Osteoblast (primary cell): Measurements from ENCODE around the gene ARL14EPL. TPM values are rescaled to one million over a fixed set of nuclear protein-coding genes. Genes with fewer than 3 reads are reported as not detected.
A peak's percentile ranks its signal among the peaks of the same experiment; 100 is the strongest.

Experiments
- DNase-seq: peaks from one replicate; pipeline ENCODE4 v3.0.0; 2011; ENCODE audit warnings: low spot score, mixed read lengths; ENCODE audit not compliant: insufficient read length; ENCODE audit errors: missing footprints
- H2AFZ ChIP-seq: 2 replicates; pipeline ENCODE4 v1.6.0; 2011; ENCODE audit warnings: mild to moderate bottlenecking, low read length
- H3K27ac ChIP-seq: 2 replicates; pipeline ENCODE4 v1.5.1; 2011; ENCODE audit warnings: mild to moderate bottlenecking, low read depth, low read length, moderate library complexity
- H3K27me3 ChIP-seq: 2 replicates; pipeline ENCODE4 v1.6.0; 2012; ENCODE audit warnings: mild to moderate bottlenecking, control low read depth, inconsistent platforms, low read length, moderate library complexity; ENCODE audit not compliant: insufficient read depth
- H3K36me3 ChIP-seq: 2 replicates; pipeline ENCODE4 v1.5.1; 2011; ENCODE audit warnings: mild to moderate bottlenecking, low read length, control low read depth, moderate library complexity; ENCODE audit not compliant: insufficient read depth
- H3K4me1 ChIP-seq: 2 replicates; pipeline ENCODE4 v1.5.1; 2011; ENCODE audit warnings: mild to moderate bottlenecking, low read length, control low read depth, moderate library complexity; ENCODE audit not compliant: insufficient read depth
- H3K4me2 ChIP-seq: 2 replicates; pipeline ENCODE4 v1.6.0; 2011; ENCODE audit warnings: mild to moderate bottlenecking, low read length; ENCODE audit not compliant: insufficient read depth
- H3K4me3 ChIP-seq: fragments of 200-600 bp; sonication (generic); 3 replicates; pipeline ENCODE4 v1.5.1; 2012; ENCODE audit warnings: mild to moderate bottlenecking, low read length, inconsistent platforms; ENCODE audit not compliant: insufficient read depth
- H3K79me2 ChIP-seq: 2 replicates; pipeline ENCODE4 v1.6.0; 2012; ENCODE audit warnings: mild to moderate bottlenecking, low read length, control low read depth, inconsistent platforms; ENCODE audit not compliant: insufficient read depth
- H3K9me3 ChIP-seq: 2 replicates; pipeline ENCODE4 v1.5.1; 2011; ENCODE audit warnings: low read depth, low read length, control low read depth
- H4K20me1 ChIP-seq: 2 replicates; pipeline ENCODE4 v1.6.0; 2012; ENCODE audit warnings: mild to moderate bottlenecking, low read length, control low read depth; ENCODE audit not compliant: insufficient read depth
- CTCF ChIP-seq: IDR thresholded peaks from 2 replicates; pipeline ENCODE4 v1.5.1; 2011; ENCODE audit warnings: mild to moderate bottlenecking, low read depth, low read length, moderate library complexity; ENCODE audit errors: extremely low read depth
- total RNA-seq: library from RNA; depleted of rRNA; stranded (reverse); fragments of >200 nt; gene quantifications from 2 replicates; pipeline ENCODE4 v1.2.3, GENCODE V29; 2012

The ARL14EPL gene
- total RNA-seq, 1 donor, result not detected

- Histone ChIP-seq H3K9me3 (no peaks in the 10 kb centered on the region), H3K79me2 (no peaks in the 10 kb centered on the region), H3K27ac (no peak overlapping the region), H3K4me2 (no peak overlapping the region), H4K20me1 (no peaks in the 10 kb centered on the region), H2AFZ (no peak overlapping the region), H3K4me3 (no peak overlapping the region), H3K27me3 (peaks cover 18% of the 10 kb centered on the region), H3K4me1 (no peaks in the 10 kb centered on the region), H3K36me3 (no peaks in the 10 kb centered on the region)
- TF ChIP-seq CTCF, result no peak
- no peak for DNase-seq
Measured at GRCh38 chr5:116062352-116062751, 30.1 kb downstream of the ARL14EPL start.

- Histone ChIP-seq H3K4me1 (no peaks in the 10 kb centered on the region), H3K36me3 (no peaks in the 10 kb centered on the region), H3K4me3 (no peak overlapping the region), H3K9me3 (no peaks in the 10 kb centered on the region), H3K27me3 (peaks cover 12% of the 10 kb centered on the region), H3K4me2 (no peak overlapping the region), H3K79me2 (no peaks in the 10 kb centered on the region), H2AFZ (no peak overlapping the region), H4K20me1 (no peaks in the 10 kb centered on the region), H3K27ac (no peak overlapping the region)
- TF ChIP-seq CTCF, result no peak
- no peak for DNase-seq
Measured at GRCh38 chr5:116063950-116064349, 31.7 kb downstream of the ARL14EPL start.

GRCh38 chr5:116068028-116068632 is 35.9 kb downstream of the ARL14EPL start:
- Histone ChIP-seq H3K4me3 (no peak overlapping the region), H3K9me3 (no peaks in the 10 kb centered on the region), H4K20me1 (no peaks in the 10 kb centered on the region), H3K79me2 (no peaks in the 10 kb centered on the region), H3K36me3 (no peaks in the 10 kb centered on the region), H3K27ac (no peak overlapping the region), H3K4me1 (no peaks in the 10 kb centered on the region), H2AFZ (no peak overlapping the region), H3K4me2 (no peak overlapping the region), H3K27me3 (peaks cover 8% of the 10 kb centered on the region)
- TF ChIP-seq CTCF, result peak; percentile 76
- DNase-seq, result no peak

- Histone ChIP-seq H3K4me3 (no peak overlapping the region), H3K9me3 (no peaks in the 10 kb centered on the region), H3K4me2 (no peak overlapping the region), H3K36me3 (no peaks in the 10 kb centered on the region), H3K4me1 (no peaks in the 10 kb centered on the region), H3K27me3 (peaks cover 8% of the 10 kb centered on the region), H3K79me2 (no peaks in the 10 kb centered on the region), H2AFZ (no peak overlapping the region), H3K27ac (no peak overlapping the region), H4K20me1 (no peaks in the 10 kb centered on the region)
- DNase-seq, result no peak
- TF ChIP-seq CTCF, result no peak
Measured at GRCh38 chr5:116071211-116071610, 38.9 kb downstream of the ARL14EPL start.
